IPS-18c (cell line): ENCODE data around the gene ARHGAP8.

Experiments
- H3K4me3 ChIP-seq: 2 replicates; pipeline ENCODE4 v1.7.0; 2013; ENCODE audit warnings: low read depth, mild to moderate bottlenecking, low read length, moderate library complexity; ENCODE audit not compliant: insufficient read depth
- H3K9me3 ChIP-seq: one replicate; pipeline ENCODE4 v1.6.1; 2013; ENCODE audit warnings: mild to moderate bottlenecking, low read length, moderate library complexity; ENCODE audit not compliant: control insufficient read depth, insufficient read depth

ARHGAP8 gene

GRCh38 chr22:44753189-44754042 lies 1.0 kb downstream of the ARHGAP8 start:
- Histone ChIP-seq H3K9me3 (peaks cover 2% of the 10 kb centered on the region), H3K4me3 (peak overlapping the region; percentile 66)

GRCh38 chr22:44754998-44755397 lies 2.6 kb downstream of the ARHGAP8 start:
- no peak overlapping the region for H3K4me3 ChIP-seq
- H3K9me3 ChIP-seq, result peaks cover 2% of the 10 kb centered on the region

- no peak overlapping the region for H3K4me3 ChIP-seq
- H3K9me3 ChIP-seq, result peaks cover 2% of the 10 kb centered on the region
Observed at GRCh38 chr22:44755417-44755816, 3.0 kb downstream of the ARHGAP8 start.

- Histone ChIP-seq H3K9me3 (no peaks in the 10 kb centered on the region), H3K4me3 (no peak overlapping the region)
Observed at GRCh38 chr22:44755956-44756361, 3.6 kb downstream of the ARHGAP8 start.

- peaks cover under 1% of the 10 kb centered on the region for H3K9me3 ChIP-seq
- H3K4me3 ChIP-seq, result no peak overlapping the region
Observed at GRCh38 chr22:44758344-44758973, 6.1 kb downstream of the ARHGAP8 start.

GRCh38 chr22:44759001-44759400 lies 6.6 kb downstream of the ARHGAP8 start:
- H3K9me3 ChIP-seq, result peaks cover 2% of the 10 kb centered on the region
- no peak overlapping the region for H3K4me3 ChIP-seq

- no peak overlapping the region for H3K4me3 ChIP-seq
- H3K9me3 ChIP-seq, result peaks cover 2% of the 10 kb centered on the region
Observed at GRCh38 chr22:44759430-44760310, 7.3 kb downstream of the ARHGAP8 start.

GRCh38 chr22:44760476-44760875 lies 8.1 kb downstream of the ARHGAP8 start:
- Histone ChIP-seq H3K4me3 (no peak overlapping the region), H3K9me3 (peaks cover 2% of the 10 kb centered on the region)

- Histone ChIP-seq H3K4me3 (no peak overlapping the region), H3K9me3 (peaks cover 2% of the 10 kb centered on the region)
Observed at GRCh38 chr22:44761025-44761424, 8.7 kb downstream of the ARHGAP8 start.

GRCh38 chr22:44764373-44764772 lies 12.0 kb downstream of the ARHGAP8 start:
- H3K4me3 ChIP-seq, result no peak overlapping the region

GRCh38 chr22:44764974-44765373 lies 12.6 kb downstream of the ARHGAP8 start:
- H3K4me3 ChIP-seq, result no peak overlapping the region
- peaks cover 2% of the 10 kb centered on the region for H3K9me3 ChIP-seq

More at GRCh38 chr22:44764373-44764772, 12.0 kb downstream of the ARHGAP8 start:
- peaks cover 2% of the 10 kb centered on the region for H3K9me3 ChIP-seq

GRCh38 chr22:44765571-44766285 lies 13.4 kb downstream of the ARHGAP8 start:
- H3K9me3 ChIP-seq, result peaks cover 2% of the 10 kb centered on the region
- no peak overlapping the region for H3K4me3 ChIP-seq

GRCh38 chr22:44773082-44773481 lies 20.7 kb downstream of the ARHGAP8 start:
- Histone ChIP-seq H3K9me3 (no peaks in the 10 kb centered on the region), H3K4me3 (no peak overlapping the region)

- Histone ChIP-seq H3K4me3 (no peak overlapping the region), H3K9me3 (no peaks in the 10 kb centered on the region)
Observed at GRCh38 chr22:44775862-44776261, 23.5 kb downstream of the ARHGAP8 start.

- Histone ChIP-seq H3K4me3 (no peak overlapping the region), H3K9me3 (no peaks in the 10 kb centered on the region)
Observed at GRCh38 chr22:44776605-44777363, 24.4 kb downstream of the ARHGAP8 start.

- Histone ChIP-seq H3K4me3 (no peak overlapping the region), H3K9me3 (no peaks in the 10 kb centered on the region)
Observed at GRCh38 chr22:44777364-44777755, 25.0 kb downstream of the ARHGAP8 start.
